ENCODE data around the gene TRIM47. TPM values are rescaled to one million over a fixed set of nuclear protein-coding genes. Genes with fewer than 3 reads are reported as not detected.
A peak's percentile ranks its signal among the peaks of the same experiment; 100 is the strongest.

Gene TRIM47
- total RNA-seq, 2 donors from 2014 or later = 1.6 to 2.7 TPM

GRCh38 chr17:75898065-75898464 is 19.7 kb upstream of the TRIM47 start:
- H3K4me1 ChIP-seq (ENCODE audit: control insufficient read depth, insufficient read depth, low read length) = peaks cover 12% of the 10 kb centered on the region
- H3K36me3 Mint-ChIP-seq (ENCODE audit: low read depth) = peaks cover 28% of the 10 kb centered on the region
- H3K9me3 ChIP-seq (ENCODE audit: control insufficient read depth, low read length) = no peaks in the 10 kb centered on the region
- peak overlapping the region; percentile 59 for H3K27ac Mint-ChIP-seq
- peaks cover 24% of the 10 kb centered on the region for H3K4me1 Mint-ChIP-seq
- H3K4me3 ChIP-seq (ENCODE audit: low read length) = no peak overlapping the region
- no peaks in the 10 kb centered on the region for H3K9me3 Mint-ChIP-seq
- WGBS, 2 experiments (ENCODE audit: insufficient coverage in 1 of 2, insufficient read length in 1 of 2) = 95 to 100% methylated on average over 3 to 8 of the region's 8 CpGs
- TF ChIP-seq, protein P1, sequence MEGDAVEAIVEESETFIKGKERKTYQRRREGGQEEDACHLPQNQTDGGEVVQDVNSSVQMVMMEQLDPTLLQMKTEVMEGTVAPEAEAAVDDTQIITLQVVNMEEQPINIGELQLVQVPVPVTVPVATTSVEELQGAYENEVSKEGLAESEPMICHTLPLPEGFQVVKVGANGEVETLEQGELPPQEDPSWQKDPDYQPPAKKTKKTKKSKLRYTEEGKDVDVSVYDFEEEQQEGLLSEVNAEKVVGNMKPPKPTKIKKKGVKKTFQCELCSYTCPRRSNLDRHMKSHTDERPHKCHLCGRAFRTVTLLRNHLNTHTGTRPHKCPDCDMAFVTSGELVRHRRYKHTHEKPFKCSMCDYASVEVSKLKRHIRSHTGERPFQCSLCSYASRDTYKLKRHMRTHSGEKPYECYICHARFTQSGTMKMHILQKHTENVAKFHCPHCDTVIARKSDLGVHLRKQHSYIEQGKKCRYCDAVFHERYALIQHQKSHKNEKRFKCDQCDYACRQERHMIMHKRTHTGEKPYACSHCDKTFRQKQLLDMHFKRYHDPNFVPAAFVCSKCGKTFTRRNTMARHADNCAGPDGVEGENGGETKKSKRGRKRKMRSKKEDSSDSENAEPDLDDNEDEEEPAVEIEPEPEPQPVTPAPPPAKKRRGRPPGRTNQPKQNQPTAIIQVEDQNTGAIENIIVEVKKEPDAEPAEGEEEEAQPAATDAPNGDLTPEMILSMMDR (conservative IDR thresholded peaks at IDR 0.05) = no peak
- H3K27me3 Mint-ChIP-seq (ENCODE audit: insufficient read depth) = no peaks in the 10 kb centered on the region
- no peaks in the 10 kb centered on the region for H3K27me3 ChIP-seq (ENCODE audit: control insufficient read depth, insufficient read depth, low read length, poor library complexity, severe bottlenecking)
- peak; percentile 47 for DNase-seq
- H3K9ac ChIP-seq (ENCODE audit: extremely low read depth, low read length, poor library complexity, severe bottlenecking) = no peak overlapping the region
- H3K27ac ChIP-seq (ENCODE audit: low read depth, low read length) = no peak overlapping the region
- H3K4me3 Mint-ChIP-seq = no peak overlapping the region
- peaks cover 39% of the 10 kb centered on the region for H3K36me3 ChIP-seq (ENCODE audit: control insufficient read depth, insufficient read depth, low read length)

DNA sequence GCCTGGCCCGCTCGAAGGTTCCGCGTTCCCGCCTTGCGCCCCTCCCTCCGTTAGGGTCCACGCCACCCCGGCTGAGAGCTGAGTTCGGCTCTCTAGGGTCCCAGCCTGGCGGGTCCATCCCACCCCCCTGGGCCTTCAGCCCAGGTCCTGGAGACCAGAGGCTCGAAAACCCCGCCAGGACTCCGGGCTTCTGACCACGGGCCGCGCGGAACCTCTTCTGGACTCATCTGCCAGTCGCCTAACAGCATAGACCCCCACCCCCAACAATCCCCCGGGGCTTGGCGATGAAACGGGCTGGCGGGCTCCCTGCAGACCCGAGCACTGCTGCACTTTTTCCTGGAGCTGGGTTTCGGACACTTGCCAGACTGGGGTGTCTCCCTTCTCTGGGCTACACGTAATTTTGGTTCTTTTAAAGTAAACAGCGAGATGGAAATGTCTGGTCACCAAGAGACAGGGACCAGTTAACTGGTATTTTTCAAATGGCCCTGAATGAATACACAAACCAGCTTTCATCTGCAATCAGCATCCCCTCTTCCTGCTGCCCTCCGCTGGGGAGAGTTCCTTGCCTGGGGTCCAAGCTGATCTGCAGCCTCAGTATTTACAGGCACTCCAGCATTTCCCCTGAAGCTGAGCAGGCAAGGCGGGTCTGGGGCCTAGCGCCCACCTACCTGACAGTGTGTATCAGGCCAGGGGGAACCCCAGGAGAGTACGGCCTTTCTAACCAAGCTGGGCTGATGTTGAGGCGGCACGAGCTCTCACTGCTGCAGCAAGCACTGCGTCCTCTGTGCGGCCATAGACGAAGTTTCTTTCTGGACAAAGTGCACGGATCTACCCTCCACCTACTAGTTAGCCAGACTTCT is 19.0 kb upstream of the TRIM47 start:
- DNase-seq = peak; percentile 79
- TF ChIP-seq, protein P1 (conservative IDR thresholded peaks at IDR 0.05) = no peak
- Mint-ChIP-seq H3K4me3 (peak overlapping the region; percentile 72), H3K27ac (peak overlapping the region; percentile 59), H3K27me3 (ENCODE audit: insufficient read depth) (no peaks in the 10 kb centered on the region), H3K9me3 (no peaks in the 10 kb centered on the region), H3K36me3 (ENCODE audit: low read depth) (peaks cover 27% of the 10 kb centered on the region), H3K4me1 (peaks cover 24% of the 10 kb centered on the region)
- Histone ChIP-seq H3K27ac (ENCODE audit: low read depth, low read length) (peak overlapping the region; percentile 4), H3K36me3 (ENCODE audit: control insufficient read depth, insufficient read depth, low read length) (peaks cover 36% of the 10 kb centered on the region), H3K4me1 (ENCODE audit: control insufficient read depth, insufficient read depth, low read length) (peaks cover 12% of the 10 kb centered on the region), H3K27me3 (ENCODE audit: control insufficient read depth, insufficient read depth, low read length, poor library complexity, severe bottlenecking) (no peaks in the 10 kb centered on the region), H3K9ac (ENCODE audit: extremely low read depth, low read length, poor library complexity, severe bottlenecking) (no peak overlapping the region), H3K4me3 (ENCODE audit: low read length) (peak overlapping the region; percentile 88), H3K9me3 (ENCODE audit: control insufficient read depth, low read length) (no peaks in the 10 kb centered on the region)
- 52 to 56% methylated on average over 24 to 37 of the region's 37 CpGs for WGBS, 2 experiments (ENCODE audit: insufficient coverage in 1 of 2, insufficient read length in 1 of 2)

- H3K36me3 Mint-ChIP-seq (ENCODE audit: low read depth) = peaks cover 23% of the 10 kb centered on the region
- H3K4me3 Mint-ChIP-seq = peak within 1 kb of the TSS; percentile 72
- TF ChIP-seq, protein P1 (conservative IDR thresholded peaks at IDR 0.05) = no peak
- H3K27me3 Mint-ChIP-seq (ENCODE audit: insufficient read depth) = no peaks in the 10 kb centered on the region
- Histone ChIP-seq H3K9me3 (ENCODE audit: control insufficient read depth, low read length) (no peaks in the 10 kb centered on the region), H3K4me1 (ENCODE audit: control insufficient read depth, insufficient read depth, low read length) (peaks cover 12% of the 10 kb centered on the region), H3K4me3 (ENCODE audit: low read length) (peak within 1 kb of the TSS; percentile 88), H3K27ac (ENCODE audit: low read depth, low read length) (peak within 1 kb of the TSS; percentile 68), H3K9ac (ENCODE audit: extremely low read depth, low read length, poor library complexity, severe bottlenecking) (peak within 1 kb of the TSS; percentile 64), H3K27me3 (ENCODE audit: control insufficient read depth, insufficient read depth, low read length, poor library complexity, severe bottlenecking) (no peaks in the 10 kb centered on the region), H3K36me3 (ENCODE audit: control insufficient read depth, insufficient read depth, low read length) (peaks cover 31% of the 10 kb centered on the region)
- H3K9me3 Mint-ChIP-seq = no peaks in the 10 kb centered on the region
- H3K4me1 Mint-ChIP-seq = peaks cover 24% of the 10 kb centered on the region
- 0% methylated on average over 18 to 102 of the region's 102 CpGs for WGBS, 2 experiments (ENCODE audit: insufficient coverage in 1 of 2, insufficient read length in 1 of 2)
- peak; percentile 96 for DNase-seq
- peak within 1 kb of the TSS; percentile 91 for H3K27ac Mint-ChIP-seq
Observed at GRCh38 chr17:75896415-75897159, 18.2 kb upstream of the TRIM47 start, which contains the start of gene TRIM65. Gene TRIM65 (minus strand): TSS chr17:75896951. CDS start chr17:75896937, 14 bp downstream.

All from endodermal cell (in vitro differentiated cells).